Keratinocyte (primary cell): ENCODE data around the gene RAPGEF1. TPM values are rescaled to one million over a fixed set of nuclear protein-coding genes. Genes with fewer than 3 reads are reported as not detected.

ENCODE experiments used
- DNase-seq: peaks from one replicate; pipeline ENCODE4 v3.0.0-alpha.2; 2011; ENCODE audit warnings: low read depth, missing footprints, low spot score
- FAIRE-seq: peaks from 2 replicates; lab custom pipeline; 2011; peaks lifted over from hg19 to GRCh38; lab: Jason Lieb, UNC
- H2AFZ ChIP-seq: 2 replicates; pipeline ENCODE4 v1.6.0; 2012; ENCODE audit warnings: low read length, control low read depth, inconsistent platforms; ENCODE audit not compliant: control insufficient read depth
- H3K27ac ChIP-seq: 2 replicates; pipeline ENCODE4 v1.5.1; 2011; ENCODE audit warnings: low read length; ENCODE audit not compliant: control insufficient read depth, insufficient read depth
- H3K27me3 ChIP-seq: 3 replicates; pipeline ENCODE4 v1.6.0; 2011; ENCODE audit warnings: low read length; ENCODE audit not compliant: control insufficient read depth, insufficient read depth; ENCODE audit errors: extremely low read depth
- H3K36me3 ChIP-seq, 2 experiments: 2 replicates in 1 of 2; 3 replicates in 1 of 2; pipeline ENCODE4 v1.5.1; 2011; ENCODE audit warnings: low read length in 2 of 2, mild to moderate bottlenecking in 1 of 2; ENCODE audit not compliant: control insufficient read depth in 2 of 2, insufficient read depth in 2 of 2; ENCODE audit errors: extremely low read depth in 1 of 2
- H3K4me1 ChIP-seq: 3 replicates; pipeline ENCODE4 v1.5.1; 2011; ENCODE audit warnings: low read length; ENCODE audit not compliant: control insufficient read depth, insufficient read depth; ENCODE audit errors: extremely low read depth
- H3K4me2 ChIP-seq: 3 replicates; pipeline ENCODE4 v1.6.0; 2011; ENCODE audit warnings: low read depth, low read length; ENCODE audit not compliant: control insufficient read depth, insufficient read depth; ENCODE audit errors: extremely low read depth
- H3K4me3 ChIP-seq, 3 experiments: fragments of 200-600 bp in 1 of 3; sonication (generic) in 1 of 3; 2 replicates in 2 of 3; 3 replicates in 1 of 3; pipeline ENCODE4 v1.5.1; 2011 to 2016; ENCODE audit warnings: low read length in 3 of 3, mild to moderate bottlenecking in 3 of 3, control low read depth in 2 of 3, inconsistent platforms in 1 of 3, low read depth in 1 of 3, mixed read lengths in 1 of 3, mixed run types in 1 of 3, moderate library complexity in 1 of 3; ENCODE audit not compliant: control insufficient read depth in 2 of 3, insufficient read depth in 2 of 3; ENCODE audit errors: extremely low read depth in 1 of 3
- H3K79me2 ChIP-seq: 2 replicates; pipeline ENCODE4 v1.6.0; 2012; ENCODE audit warnings: low read length; ENCODE audit not compliant: control insufficient read depth, insufficient read depth
- H3K9ac ChIP-seq: 3 replicates; pipeline ENCODE4 v1.6.0; 2011; ENCODE audit warnings: low read length; ENCODE audit not compliant: control insufficient read depth, insufficient read depth; ENCODE audit errors: extremely low read depth
- H3K9me1 ChIP-seq: 3 replicates; pipeline ENCODE4 v1.6.0; 2011; ENCODE audit warnings: low read length; ENCODE audit not compliant: control insufficient read depth, insufficient read depth; ENCODE audit errors: extremely low read depth
- H3K9me3 ChIP-seq: 2 replicates; pipeline ENCODE4 v1.5.1; 2012; ENCODE audit warnings: low read depth, low read length; ENCODE audit not compliant: control insufficient read depth
- H4K20me1 ChIP-seq: 3 replicates; pipeline ENCODE4 v1.6.0; 2011; ENCODE audit warnings: low read length; ENCODE audit not compliant: control insufficient read depth, insufficient read depth; ENCODE audit errors: extremely low read depth
- CTCF ChIP-seq, 3 experiments: IDR thresholded peaks in 1 of 3; conservative IDR thresholded peaks in 1 of 3; optimal IDR thresholded peaks in 1 of 3; 2 replicates in 2 of 3; 3 replicates in 1 of 3; pipeline versions ENCODE3 to v1.5.1; 2011; ENCODE audit warnings: low read length in 3 of 3, mild to moderate bottlenecking in 3 of 3, moderate library complexity in 2 of 3, control low read depth in 1 of 3, inconsistent platforms in 1 of 3; ENCODE audit not compliant: insufficient read depth in 2 of 3; ENCODE audit errors: extremely low read depth in 1 of 3
- EZH2 ChIP-seq: IDR thresholded peaks from one replicate; pipeline ENCODE4 v1.6.1; 2012; ENCODE audit warnings: inconsistent platforms, mild to moderate bottlenecking, low read length, moderate library complexity
- dilution Hi-C: fragments of 300-500 bp; cut with MboI; formaldehyde crosslinking; loops from one replicate; pipeline ENCODE4 v1.7.0; 2020; ENCODE audit warnings: low sequenced_read_pairs; ENCODE audit not compliant: extremely low pct_ligation_motif_present
- polyA plus RNA-seq, 5 experiments: library from polyadenylated mRNA; depleted of rRNA in 3 of 5; stranded (reverse) in 3 of 5; stranded (forward) in 1 of 5; unstranded in 1 of 5; fragments of >200 nt; gene quantifications; 1 replicate in 1 of 5; 2 replicates in 3 of 5; 3 replicates in 1 of 5; pipeline versions ENCODE4 v1.2.1 to v1.2.3, GENCODE V29; 2011 to 2012; ENCODE audit warnings: missing spikeins in 2 of 5, low read depth in 1 of 5, low replicate concordance in 1 of 5

The RAPGEF1 gene
- polyA plus RNA-seq, 1 donor (not counting 4 experiments of a cell fraction or from before 2014, with no cell fraction given) = 18.5 TPM

GRCh38 chr9:131752231-131752884 lies 12.5 kb upstream of the RAPGEF1 start:
- Histone ChIP-seq H4K20me1 (no peaks in the 10 kb centered on the region), H3K36me3 (no peaks in the 10 kb centered on the region), H3K4me1 (no peaks in the 10 kb centered on the region), H3K9ac (no peak overlapping the region), H3K79me2 (no peaks in the 10 kb centered on the region), H2AFZ (no peak overlapping the region), H3K4me2 (no peak overlapping the region), H3K4me3 (no peak overlapping the region), H3K9me3 (no peaks in the 10 kb centered on the region), H3K9me1 (no peaks in the 10 kb centered on the region), H3K27ac (no peak overlapping the region), H3K27me3 (no peaks in the 10 kb centered on the region)
- DNase-seq (no peak), FAIRE-seq (no peak)
- TF ChIP-seq CTCF (optimal IDR thresholded peaks at IDR 0.05 in 1 of 3, IDR thresholded peaks at IDR 0.05 in 1 of 3, conservative IDR thresholded peaks at IDR 0.05 in 1 of 3; ENCODE audit: extremely low read depth in 1 of 3, insufficient read depth in 2 of 3, low read length in 3 of 3) (no peak), EZH2 (no peak)
- dilution Hi-C loops = no loop called here

DNA sequence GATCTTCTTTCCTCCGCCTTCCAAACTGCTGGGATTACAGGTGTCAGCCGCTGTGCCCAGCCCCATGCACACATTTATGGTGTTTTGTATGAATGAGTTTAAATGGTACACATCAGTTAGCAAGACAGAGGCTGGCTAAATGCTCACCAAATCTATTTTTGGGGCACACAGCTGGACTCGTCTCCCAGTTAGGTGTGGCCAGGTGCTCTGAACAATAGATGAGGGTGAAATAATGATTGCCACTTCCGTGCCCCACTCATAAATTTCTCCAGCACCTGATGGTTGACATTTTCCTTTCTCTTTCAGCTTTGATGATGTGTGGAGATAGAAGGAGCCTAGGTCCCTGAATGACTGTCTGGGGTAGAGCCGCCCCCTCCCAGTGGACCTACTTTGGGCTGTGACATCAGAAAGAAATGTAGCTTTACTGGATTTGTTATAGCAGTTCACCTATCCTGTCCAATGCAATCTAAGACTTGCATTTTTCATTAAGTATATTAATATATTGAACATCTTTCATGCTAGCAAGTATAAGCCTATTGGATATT lies 8.6 kb upstream of the RAPGEF1 start:
- TF ChIP-seq CTCF (optimal IDR thresholded peaks at IDR 0.05 in 1 of 3, IDR thresholded peaks at IDR 0.05 in 1 of 3, conservative IDR thresholded peaks at IDR 0.05 in 1 of 3; ENCODE audit: extremely low read depth in 1 of 3, insufficient read depth in 2 of 3, low read length in 3 of 3) (no peak), EZH2 (no peak)
- no peaks in the 10 kb centered on the region for H4K20me1 ChIP-seq
- no peaks in the 10 kb centered on the region for H3K79me2 ChIP-seq
- dilution Hi-C loops = no loop called here
- H3K9me3 ChIP-seq = no peaks in the 10 kb centered on the region
- no peak overlapping the region for H3K4me2 ChIP-seq
- no peaks in the 10 kb centered on the region for H3K27me3 ChIP-seq
- no peaks in the 10 kb centered on the region for H3K36me3 ChIP-seq
- H2AFZ ChIP-seq = no peak overlapping the region
- no peak overlapping the region for H3K9ac ChIP-seq
- H3K27ac ChIP-seq = no peak overlapping the region
- no peak for DNase-seq
- H3K4me1 ChIP-seq = peaks cover 22% of the 10 kb centered on the region
- H3K4me3 ChIP-seq = no peak overlapping the region
- H3K9me1 ChIP-seq = no peaks in the 10 kb centered on the region
- FAIRE-seq = no peak
